Osteocyte (in vitro differentiated cells): Measurements from ENCODE around the gene DIP2A. TPM values are rescaled to one million over a fixed set of nuclear protein-coding genes. Genes with fewer than 3 reads are reported as not detected.

ENCODE experiments used
- DNase-seq: peaks from one replicate; pipeline ENCODE4 v3.0.0; 2021; ENCODE audit warnings: mixed read lengths; ENCODE audit not compliant: unreplicated experiment; ENCODE audit errors: extremely low spot score
- H3K27ac Mint-ChIP-seq: one replicate; pipeline ENCODE4 v1.8.0; 2021; ENCODE audit warnings: mild to moderate bottlenecking, mixed read lengths; ENCODE audit not compliant: unreplicated experiment
- H3K27me3 Mint-ChIP-seq: one replicate; pipeline ENCODE4 v1.8.0; 2021; ENCODE audit warnings: mixed read lengths; ENCODE audit not compliant: unreplicated experiment
- H3K36me3 Mint-ChIP-seq: one replicate; pipeline ENCODE4 v1.8.0; 2021; ENCODE audit warnings: mixed read lengths; ENCODE audit not compliant: unreplicated experiment
- H3K4me1 Mint-ChIP-seq: one replicate; pipeline ENCODE4 v1.8.0; 2021; ENCODE audit warnings: mixed read lengths; ENCODE audit not compliant: unreplicated experiment
- H3K4me3 Mint-ChIP-seq: one replicate; pipeline ENCODE4 v1.8.0; 2021; ENCODE audit warnings: mild to moderate bottlenecking, moderate library complexity, mixed read lengths; ENCODE audit not compliant: unreplicated experiment
- H3K9me3 Mint-ChIP-seq: one replicate; pipeline ENCODE4 v1.8.0; 2021; ENCODE audit warnings: mixed read lengths; ENCODE audit not compliant: unreplicated experiment
- total RNA-seq: library from RNA; stranded (reverse); gene quantifications from 2 replicates; pipeline ENCODE4 v1.2.1, GENCODE V29; 2021
- TF ChIP-seq, protein P1 (sequence below): fragments of 200-600 bp; sonication (generic); IDR thresholded peaks from 2 replicates; pipeline ENCODE4 v1.5.0; 2021; ENCODE audit warnings: antibody characterized with exemption, mild to moderate bottlenecking, moderate library complexity

DIP2A gene
- total RNA-seq, 1 donor from 2014 or later = 43.0 TPM

DNA sequence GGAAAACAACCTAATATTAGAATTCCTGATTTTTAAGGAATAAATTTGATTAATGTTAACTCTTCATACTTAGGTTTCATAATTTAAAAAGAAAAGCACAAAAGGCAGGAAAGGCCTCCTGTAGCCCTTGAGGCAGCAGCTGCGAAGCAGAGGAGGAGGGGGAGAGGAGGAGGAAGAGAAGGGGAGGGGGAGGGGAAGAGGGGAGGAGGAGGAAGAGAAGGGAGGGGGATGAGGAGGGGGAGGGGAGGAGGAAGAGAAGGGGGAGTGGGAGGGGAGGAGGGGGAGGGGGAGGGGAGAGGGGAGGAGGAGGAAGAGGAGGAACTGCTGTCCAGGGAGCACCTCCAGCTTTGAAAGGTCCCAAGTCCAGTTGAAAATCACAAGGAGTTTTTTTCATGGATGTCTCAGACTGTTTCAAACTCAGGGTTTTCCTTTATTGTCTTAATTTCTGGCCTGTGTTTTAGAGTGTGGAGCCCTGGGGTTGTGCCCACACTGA is 35.1 kb upstream of the DIP2A start:
- Mint-ChIP-seq H3K4me1 (no peaks in the 10 kb centered on the region), H3K36me3 (peaks cover 19% of the 10 kb centered on the region), H3K9me3 (no peaks in the 10 kb centered on the region)

DNA sequence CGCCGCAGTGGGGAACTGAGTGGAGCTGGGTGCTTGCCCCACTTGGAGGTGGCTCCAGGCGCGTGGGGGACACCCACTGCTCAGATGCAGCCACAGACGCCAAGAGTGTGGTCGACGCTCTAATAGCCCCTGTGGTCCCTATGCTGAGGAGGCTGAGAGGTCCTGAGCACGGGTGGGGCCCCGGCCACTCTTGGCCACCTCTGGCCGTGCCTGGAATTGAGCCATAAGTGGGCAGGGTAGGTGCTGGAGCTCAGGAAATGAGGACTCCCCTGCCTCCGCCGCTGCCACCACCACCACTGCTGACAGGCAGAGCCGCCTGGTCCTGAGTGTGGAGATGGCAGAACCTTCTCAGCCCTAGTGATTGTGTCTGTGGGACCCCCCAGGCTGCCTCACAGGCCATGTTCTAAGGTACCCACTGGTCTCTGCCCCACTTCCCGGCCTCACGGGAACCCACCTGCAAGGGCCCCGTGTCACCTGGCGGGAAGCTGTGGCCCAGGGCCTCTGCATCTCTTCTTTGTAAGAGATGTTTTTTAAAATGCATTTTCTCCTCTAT is 34.6 kb upstream of the DIP2A start:
- Mint-ChIP-seq H3K4me1 (no peaks in the 10 kb centered on the region), H3K36me3 (peaks cover 15% of the 10 kb centered on the region), H3K4me3 (no peak overlapping the region), H3K27ac (no peak overlapping the region), H3K27me3 (no peaks in the 10 kb centered on the region), H3K9me3 (no peaks in the 10 kb centered on the region)
- no peak for DNase-seq
- TF ChIP-seq, protein P1, sequence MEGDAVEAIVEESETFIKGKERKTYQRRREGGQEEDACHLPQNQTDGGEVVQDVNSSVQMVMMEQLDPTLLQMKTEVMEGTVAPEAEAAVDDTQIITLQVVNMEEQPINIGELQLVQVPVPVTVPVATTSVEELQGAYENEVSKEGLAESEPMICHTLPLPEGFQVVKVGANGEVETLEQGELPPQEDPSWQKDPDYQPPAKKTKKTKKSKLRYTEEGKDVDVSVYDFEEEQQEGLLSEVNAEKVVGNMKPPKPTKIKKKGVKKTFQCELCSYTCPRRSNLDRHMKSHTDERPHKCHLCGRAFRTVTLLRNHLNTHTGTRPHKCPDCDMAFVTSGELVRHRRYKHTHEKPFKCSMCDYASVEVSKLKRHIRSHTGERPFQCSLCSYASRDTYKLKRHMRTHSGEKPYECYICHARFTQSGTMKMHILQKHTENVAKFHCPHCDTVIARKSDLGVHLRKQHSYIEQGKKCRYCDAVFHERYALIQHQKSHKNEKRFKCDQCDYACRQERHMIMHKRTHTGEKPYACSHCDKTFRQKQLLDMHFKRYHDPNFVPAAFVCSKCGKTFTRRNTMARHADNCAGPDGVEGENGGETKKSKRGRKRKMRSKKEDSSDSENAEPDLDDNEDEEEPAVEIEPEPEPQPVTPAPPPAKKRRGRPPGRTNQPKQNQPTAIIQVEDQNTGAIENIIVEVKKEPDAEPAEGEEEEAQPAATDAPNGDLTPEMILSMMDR = no peak

More for the DNA sequence above, 35.1 kb upstream of the DIP2A start:
- Mint-ChIP-seq H3K27me3 (no peaks in the 10 kb centered on the region), H3K27ac (no peak overlapping the region), H3K4me3 (no peak overlapping the region)
- TF ChIP-seq, protein P1 = no peak
- no peak for DNase-seq

DNA sequence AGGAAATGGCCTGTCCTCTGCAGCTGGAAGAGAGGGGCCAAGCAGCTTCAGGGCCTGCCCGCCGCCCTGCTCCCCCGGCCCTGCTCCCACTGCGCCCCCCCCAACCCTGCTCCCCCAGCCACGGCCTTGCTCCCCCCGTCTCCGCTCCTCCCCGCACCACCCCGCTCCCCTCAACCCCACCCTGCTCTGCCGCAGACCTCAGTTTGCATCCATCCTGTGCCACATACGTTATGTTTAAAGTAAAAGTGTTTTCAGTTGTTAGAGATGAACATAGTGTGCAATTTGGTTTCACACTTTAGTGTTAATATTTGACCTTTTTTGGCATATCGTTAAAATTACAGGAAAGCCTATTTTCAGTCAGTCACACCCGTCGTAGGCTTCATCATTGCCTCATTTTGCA is 34.1 kb upstream of the DIP2A start:
- Mint-ChIP-seq H3K36me3 (peaks cover 17% of the 10 kb centered on the region), H3K27ac (no peak overlapping the region), H3K27me3 (no peaks in the 10 kb centered on the region), H3K9me3 (no peaks in the 10 kb centered on the region), H3K4me3 (no peak overlapping the region), H3K4me1 (no peaks in the 10 kb centered on the region)
- TF ChIP-seq, protein P1 = no peak
- no peak for DNase-seq

DNA sequence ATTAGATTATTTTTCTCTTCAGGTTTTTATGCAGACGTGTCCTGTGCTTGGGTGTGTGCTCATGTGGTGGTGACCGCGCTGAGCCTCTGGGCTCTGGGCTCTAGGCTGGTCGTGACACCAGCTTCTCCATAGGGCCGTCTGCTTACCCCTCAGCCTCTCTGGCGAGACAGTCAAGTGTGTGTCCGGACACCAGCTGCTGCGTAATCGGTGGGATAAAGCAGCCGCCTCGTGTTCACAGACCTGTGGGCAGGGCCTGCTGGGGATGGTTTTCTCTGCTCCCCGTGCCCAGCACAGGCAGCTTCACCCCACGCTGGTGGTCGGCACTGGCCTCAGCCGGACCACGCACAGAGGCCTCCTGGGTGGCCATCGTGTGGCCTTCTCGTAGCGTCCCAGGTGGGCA is 33.6 kb upstream of the DIP2A start:
- Mint-ChIP-seq H3K27me3 (no peaks in the 10 kb centered on the region), H3K27ac (no peak overlapping the region), H3K4me3 (no peak overlapping the region), H3K36me3 (peaks cover 19% of the 10 kb centered on the region), H3K4me1 (no peaks in the 10 kb centered on the region), H3K9me3 (no peaks in the 10 kb centered on the region)
- TF ChIP-seq, protein P1 = no peak
- DNase-seq = no peak

DNA sequence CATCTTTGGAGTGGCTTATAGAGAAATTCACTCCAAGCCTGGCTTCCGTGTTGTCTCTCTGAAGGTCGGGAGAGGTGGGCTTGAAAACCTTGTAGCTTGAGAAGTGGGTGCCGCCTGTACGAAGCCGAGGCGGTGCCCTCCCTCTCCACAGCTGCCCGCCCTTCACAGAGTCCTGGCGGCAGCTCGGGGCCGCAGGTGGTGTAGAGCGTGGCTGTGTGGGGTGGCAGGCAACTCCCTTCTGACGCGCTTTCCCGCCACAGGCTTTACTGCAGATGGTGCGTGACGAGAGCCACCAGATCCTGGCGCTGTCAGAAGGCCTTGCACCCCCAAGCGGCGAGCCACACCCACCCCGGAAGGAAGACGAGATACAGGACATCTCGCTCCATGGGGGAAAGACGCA is 33.1 kb upstream of the DIP2A start:
- Mint-ChIP-seq H3K27me3 (no peaks in the 10 kb centered on the region), H3K9me3 (no peaks in the 10 kb centered on the region), H3K4me1 (no peaks in the 10 kb centered on the region), H3K36me3 (peaks cover 17% of the 10 kb centered on the region), H3K27ac (no peak overlapping the region), H3K4me3 (no peak overlapping the region)
- TF ChIP-seq, protein P1 = no peak
- no peak for DNase-seq
